Stimulated activated CD4-positive, alpha-beta T cell treated with anti-CD3 and anti-CD28 coated beads, Interleukin-2, amount 100 ng/mL, for 4 hours (primary cell): ENCODE measurements around the gene KCNT1.
"Not testable (repeated sequence)": the region's sequence is repeated elsewhere in the genome, so short reads cannot be mapped to it uniquely, and the experiment has no call there.

Experiments
- DNase-seq: peaks from one replicate; pipeline ENCODE4 v3.0.0-alpha.2; 2020; ENCODE audit warnings: low read depth

KCNT1 gene

DNA sequence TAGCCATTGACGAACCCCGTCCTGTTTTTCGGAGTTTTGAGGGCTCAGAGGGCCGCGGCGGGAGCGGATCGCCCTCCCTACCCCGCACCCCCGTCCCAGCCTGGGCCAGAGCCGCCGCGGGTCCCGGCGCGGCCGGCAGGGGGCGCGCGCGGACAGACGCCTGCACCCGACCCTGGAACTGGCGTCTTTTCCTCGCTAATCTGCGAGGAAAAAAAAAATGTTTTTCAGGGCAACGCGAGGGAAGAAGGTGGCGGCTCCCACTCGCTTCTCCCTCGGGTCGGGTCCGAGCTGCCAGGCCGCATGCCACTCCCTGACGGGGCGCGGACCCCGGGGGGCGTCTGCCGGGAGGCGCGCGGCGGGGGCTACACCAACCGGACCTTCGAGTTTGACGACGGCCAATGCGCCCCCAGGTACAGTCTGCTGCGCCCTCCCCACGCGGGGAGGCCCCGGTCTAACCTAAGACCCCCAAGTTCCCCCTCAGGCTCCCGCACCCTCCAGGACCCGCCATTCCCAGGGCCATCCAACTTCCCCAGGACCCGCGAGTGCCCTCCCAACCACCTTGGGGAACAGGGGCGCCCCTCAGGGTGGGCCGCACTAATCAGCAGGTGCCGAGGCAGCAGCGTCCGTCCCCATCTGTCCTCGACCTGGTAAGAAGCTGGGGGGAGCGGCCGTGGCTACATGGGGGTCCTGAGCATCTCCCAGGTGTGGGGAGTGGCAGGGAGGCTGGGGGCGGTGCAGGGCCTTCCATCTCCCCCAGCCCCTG, at the start of gene KCNT1:
TSS of gene KCNT1 (plus strand) at position 227 of the 763 bp plus-strand sequence. CDS start at position 301, 74 bp downstream.
- peak; percentile 31 for DNase-seq

DNA sequence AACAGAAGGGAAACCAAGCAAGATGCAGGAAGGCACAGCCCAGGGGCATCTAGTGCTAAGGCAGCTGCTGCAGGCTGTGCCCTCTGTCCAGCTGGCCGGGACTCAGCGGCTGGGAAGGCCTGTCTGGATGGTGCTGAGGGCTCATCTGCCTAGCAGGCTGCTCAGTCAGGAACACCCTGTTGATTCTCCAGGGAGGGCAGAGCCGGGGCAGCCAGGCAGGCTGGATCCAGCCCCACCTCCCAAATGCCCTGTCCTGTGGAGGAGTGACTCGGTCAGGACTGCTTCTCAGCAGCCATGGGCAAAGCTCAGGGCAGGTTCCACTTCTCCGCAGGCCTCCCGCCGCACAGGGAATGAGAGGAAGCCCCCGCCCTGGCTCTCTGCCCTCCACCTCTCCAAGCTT, 46.7 kb upstream of the KCNT1 start:
- DNase-seq, result no peak

DNA sequence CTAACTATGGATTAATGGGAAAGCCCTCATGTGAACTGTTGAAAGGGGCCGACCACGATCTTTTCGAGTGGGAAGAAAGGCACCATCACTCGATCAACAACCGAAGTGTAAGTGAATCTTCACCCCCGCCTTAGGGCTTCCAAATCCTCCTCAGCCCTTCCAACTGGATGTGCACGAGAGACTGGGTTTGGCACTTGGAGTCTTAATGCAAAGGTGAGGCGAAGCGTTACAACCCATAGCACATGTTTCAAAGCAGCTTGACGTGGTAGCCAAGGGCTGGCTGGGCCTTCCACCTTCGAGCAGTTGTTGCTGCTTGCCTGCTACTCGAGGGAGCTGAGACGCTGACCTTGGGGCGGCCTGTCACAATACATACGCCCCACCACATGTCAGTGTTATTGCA, 44.6 kb upstream of the KCNT1 start:
- DNase-seq, result no peak

DNA sequence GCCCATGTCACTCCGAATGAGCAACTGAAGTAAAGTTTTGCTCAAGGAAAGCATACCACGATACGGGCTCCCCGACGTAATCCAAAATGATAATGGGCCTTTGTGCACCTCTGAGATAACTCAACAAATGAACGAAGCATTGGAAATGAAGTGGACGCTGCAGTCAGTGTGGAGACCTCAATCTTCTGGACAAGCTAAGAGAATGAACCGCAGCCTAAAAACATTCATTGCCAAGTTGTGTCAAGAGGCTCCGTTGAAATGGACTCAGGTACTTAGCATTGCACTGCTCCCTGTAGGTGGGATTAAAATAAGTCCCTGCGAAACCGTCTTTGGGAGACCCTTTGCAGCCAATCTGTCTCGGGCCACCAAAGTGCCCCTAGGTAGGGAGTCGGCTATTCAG, 42.7 kb upstream of the KCNT1 start:
- DNase-seq, result no peak

DNA sequence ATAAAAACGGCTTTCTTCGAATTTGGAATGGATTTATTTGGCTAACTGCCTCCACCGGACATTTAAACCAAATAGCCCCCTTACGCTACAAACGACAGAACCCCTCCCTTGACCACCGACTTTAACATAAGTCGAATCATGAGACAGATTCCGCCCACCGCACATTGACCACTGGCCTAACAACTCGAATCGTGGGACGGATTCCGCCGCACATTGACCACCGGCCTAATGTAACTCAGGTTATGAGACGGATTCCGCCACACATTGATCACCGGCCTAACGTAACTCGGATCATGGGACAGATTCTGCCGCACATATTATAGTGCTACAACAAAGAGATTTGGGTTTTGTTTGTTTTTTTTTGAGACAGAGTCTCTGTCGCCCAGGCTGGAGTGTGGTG, 41.6 kb upstream of the KCNT1 start:
- no peak for DNase-seq

DNA sequence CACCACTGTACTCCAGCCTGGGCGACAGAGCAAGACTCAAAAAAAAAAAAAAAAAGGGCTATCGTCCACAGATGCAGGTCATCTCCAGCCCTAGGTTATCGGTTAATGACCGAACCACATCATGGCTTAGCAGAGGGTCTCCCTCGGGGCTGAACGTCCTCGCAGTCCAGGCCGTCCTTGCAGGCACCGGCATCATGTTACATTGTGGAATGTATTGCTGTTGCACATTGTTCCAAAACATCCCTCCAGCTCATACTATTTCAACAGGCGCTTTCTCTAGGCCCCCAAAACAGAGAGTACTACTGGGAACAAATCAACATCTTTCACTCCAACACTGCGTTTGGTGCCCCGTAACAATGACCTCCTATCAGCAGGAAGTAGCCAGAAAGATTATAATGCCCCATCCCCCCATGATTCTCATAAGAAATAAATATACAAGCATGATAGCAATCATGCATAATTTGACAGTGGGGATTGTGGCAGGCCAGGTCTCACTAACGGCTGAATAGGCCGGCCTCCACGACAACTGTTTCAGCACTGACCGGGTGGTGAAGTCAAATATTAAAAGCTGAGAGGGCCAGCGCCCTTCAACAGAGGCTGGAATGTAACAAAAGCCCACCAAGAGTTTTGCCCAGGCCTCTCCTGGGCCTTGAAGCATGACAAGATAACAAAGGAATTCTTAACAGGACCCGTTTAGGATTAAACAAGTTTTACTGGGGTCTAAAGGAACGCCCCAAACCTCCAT, 40.0 kb upstream of the KCNT1 start:
- DNase-seq, result no peak

DNA sequence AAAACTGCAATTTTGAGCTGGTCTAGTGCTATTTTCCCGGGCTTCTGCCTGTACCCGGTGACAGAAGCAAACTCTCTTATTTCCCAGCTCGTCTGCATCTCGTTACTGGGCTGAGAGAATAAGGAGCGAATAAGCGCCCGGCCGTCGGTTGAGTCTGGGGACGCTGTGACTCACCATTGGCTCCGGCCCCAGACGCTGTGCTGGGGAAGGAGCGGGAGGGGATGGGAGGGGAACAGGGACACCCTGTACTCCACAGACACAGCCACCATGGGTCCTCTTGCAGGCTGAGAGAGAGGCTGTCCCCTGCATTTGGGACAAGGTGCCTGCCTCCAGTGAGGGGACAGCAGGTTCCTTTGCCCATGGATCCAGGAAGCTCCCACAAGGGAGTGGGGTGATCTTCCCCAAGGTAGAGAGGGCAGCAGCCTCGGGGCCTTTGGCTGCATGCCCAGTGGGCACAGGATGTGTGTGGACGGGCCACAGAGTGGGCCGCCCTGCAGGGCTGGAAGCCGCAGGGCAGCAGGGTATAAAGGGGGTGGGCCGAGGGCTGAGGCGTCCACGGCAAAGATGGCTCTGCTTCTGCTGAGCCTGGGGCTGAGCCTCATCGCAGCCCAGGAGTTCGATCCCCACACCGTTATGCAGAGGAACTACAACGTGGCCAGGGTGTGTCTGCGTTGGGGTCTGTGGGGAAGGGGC, 39.1 kb upstream of the KCNT1 start, which contains the start of gene LCN9:
TSS of gene LCN9 (plus strand) at position 552 of the 693 bp plus-strand sequence. CDS start at position 565, 13 bp downstream.
- DNase-seq, result no peak

DNA sequence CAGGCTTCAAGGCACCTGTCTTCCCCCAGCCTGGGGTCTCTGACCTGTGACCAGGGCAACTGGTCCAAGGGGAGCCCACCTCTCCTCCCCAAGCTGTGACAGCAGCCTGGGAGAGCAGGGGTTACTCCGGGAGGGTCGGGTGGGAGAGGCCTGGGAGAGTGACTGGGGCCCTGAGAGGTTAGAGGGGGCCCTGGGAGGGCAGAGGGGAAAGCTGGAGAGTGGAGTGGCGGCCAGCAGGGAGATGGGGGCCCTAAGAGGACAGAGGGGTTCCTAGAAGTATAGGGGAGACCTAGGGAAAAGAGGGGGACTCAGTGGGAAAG, 38.6 kb upstream of the KCNT1 start:
- DNase-seq, result no peak

DNA sequence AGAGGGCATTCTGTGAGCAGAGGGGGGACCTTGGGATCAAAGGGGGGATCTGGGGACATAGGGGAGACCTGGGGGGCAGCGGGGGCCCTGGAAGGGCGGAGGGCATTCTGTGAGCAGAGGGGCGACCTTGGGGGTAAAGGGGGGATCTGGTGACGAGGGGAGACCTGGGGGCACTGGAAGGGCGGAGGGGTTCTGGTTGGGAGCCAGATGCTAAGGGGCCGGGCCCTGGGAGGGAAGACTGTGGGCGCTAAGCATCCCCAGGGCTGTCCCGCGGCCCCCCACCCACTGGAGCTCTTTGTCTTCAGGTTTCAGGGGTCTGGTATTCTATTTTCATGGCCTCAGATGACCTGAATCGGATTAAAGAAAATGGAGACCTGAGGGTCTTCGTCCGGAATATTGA, 38.1 kb upstream of the KCNT1 start:
- no peak for DNase-seq

DNA sequence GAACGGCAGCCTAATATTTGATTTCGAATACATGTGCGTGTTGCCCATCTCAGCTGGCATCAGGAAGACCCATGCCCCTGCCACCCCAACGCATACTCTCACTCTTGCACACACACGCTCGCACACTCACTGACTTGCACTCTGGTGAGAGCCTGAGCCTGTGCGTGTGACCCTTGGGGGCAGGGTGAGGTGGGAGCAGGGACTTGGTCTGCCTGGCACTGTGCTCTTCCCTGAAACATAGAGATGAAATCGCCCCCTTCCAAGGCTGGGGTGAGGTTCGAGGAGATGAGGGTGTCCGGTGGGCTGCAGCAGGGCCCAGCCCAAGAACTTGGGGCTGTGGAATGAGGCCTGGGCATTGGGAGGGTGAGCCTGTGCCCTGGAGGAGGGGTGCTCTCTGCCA, 37.7 kb upstream of the KCNT1 start:
- DNase-seq, result no peak

DNA sequence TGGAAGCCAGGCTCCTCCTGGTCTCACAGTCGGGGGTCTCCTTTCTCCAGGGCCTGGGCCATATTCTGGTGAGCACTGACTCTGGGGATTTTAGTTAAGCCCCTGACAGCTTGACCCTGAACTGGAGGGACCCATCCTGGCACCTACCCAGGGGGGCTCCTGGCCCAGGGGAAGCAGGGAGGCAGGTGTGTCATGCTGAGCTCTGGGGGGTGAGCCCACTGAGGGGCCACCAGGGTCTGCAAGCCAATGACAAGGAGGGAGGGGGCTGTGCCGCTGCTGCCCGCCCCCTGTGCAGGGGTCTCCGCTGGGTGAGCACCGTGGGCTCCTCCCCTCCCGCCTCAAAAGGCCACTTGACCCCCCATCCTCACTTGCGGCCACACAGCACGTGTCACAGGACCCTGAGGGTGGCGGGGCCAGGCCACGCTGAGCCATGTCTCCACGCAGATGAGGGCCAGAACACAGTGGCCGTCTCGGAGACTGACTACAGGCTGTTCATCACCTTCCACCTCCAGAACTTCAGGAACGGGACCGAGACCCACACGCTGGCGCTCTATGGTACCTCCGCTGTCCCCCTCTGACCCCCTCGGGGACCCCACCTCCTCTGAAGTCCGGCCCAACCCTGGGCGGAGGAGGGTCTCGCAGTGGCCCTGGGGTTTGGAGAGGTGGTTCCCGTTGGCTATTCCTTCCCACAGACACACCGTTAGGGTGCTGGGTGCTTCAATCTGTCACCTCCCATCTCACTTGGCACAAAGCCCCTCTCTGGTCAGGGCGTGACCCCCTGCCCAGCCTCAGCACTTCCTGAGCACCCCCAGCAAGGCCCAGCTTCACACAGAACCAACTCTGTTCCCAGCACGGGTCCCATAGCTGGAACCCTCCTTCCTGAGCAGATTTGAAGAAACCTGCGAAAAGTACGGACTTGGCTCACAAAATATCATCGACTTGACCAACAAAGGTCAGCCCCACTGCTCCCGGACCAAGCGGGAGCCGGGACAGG, 36.9 kb upstream of the KCNT1 start:
- DNase-seq, result no peak

DNA sequence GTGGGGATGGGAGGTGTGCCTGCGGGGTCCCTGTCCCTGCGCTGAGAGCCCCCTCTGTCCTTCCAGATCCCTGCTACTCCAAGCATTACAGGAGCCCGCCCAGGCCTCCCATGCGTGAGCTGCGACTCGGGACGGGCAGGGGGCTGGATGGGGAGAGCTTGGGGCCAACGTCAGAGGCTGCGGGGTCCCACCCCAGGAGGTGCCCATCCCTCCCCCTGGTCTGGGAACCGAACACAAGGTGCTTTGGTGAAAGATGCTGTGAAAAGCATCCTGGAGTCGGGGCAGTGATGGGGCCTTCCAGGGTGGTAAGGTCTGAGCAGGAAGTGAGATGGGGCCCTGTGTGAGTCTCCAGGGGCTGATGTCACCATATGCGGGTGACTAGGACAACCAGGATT, 36.2 kb upstream of the KCNT1 start:
- no peak for DNase-seq

DNA sequence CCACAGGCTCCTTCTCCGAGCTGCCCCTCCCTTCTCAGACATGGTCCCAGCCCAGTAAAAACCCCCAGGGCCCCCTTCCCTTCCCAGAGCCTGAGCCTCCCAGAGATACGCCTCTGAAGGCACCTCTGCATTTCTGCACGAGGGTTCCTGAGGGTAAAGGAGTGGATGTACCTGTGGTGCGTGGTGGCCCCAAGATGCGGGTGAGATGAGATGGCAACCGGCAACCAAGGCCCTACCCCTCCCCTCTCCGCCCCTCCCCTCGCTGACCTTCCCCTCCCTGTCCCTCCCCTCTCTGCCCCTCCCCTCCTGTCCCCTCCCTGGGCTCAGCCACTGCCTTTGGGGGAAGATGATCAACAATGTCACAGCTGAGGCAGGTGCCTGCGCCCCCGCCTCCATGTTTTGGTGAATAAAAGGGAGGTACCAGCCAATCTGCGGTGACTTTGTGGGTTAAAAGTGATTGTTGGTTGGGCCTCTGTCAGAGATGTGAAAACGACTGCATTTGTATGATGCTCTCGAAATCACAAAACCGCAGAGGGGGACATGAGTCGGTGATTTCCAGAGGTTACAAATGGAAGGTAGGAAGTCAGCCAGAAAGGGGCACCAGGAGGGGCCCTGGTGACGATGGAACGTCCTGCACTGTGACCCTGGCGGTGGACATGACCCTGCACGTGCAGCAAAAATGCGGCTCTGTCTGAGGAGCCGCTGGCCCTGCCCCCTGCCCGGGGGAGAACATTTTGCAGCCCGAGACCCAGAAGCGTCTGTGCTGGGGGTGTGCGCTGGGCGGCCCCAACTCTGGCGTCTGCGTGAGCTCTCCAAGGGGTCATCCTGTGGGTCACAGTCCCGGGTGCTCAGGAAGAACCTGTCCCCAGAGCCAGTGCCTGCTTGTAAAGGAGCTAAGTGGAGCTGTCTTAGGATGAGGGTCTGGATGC, 35.2 kb upstream of the KCNT1 start:
- no peak for DNase-seq

DNA sequence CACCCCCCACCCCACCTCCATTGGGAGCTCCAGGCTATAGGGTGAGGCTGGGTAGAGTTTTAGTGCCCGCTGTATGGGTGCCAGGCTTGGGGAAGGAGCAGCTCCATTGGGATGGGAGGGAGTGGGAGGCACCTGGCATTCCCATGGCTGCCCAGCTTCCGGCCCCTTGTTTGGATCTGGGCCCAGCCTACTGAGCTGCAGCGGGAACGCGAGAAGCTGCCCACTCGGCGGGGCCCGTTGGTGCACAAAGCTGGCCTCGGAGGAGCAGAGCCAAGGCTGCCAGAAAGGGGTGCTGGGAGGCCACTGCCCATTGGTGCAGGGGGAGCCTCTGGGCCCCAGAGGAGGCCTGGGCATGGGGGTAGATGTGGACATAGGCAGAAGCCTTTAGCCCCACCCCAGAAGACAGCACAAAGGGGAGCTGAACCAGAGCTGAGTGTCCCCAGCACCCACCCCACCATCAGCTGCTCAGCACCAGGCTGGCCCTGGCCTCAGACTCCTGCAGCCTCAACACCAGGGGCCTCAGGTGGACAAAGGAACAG, 34.5 kb upstream of the KCNT1 start:
- DNase-seq, result no peak

DNA sequence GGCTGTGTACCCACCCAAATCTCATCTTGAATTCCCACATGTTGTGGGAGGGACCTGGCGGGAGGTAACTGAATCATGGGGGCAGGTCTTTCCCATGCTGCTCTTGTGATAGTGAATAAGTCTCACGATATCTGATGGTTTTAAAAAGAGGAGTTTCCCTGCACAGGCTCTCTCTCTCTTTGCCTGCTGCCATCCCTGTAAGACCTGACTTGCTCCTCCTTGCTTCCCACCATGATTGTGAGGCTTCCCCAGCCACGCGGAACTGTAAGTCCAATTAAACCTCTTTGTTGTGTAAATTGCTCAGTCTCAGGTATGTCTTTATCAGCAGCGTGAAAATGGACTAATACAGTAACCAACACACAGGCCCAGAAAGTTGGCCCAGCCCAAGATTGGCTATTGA, 33.0 kb upstream of the KCNT1 start:
- not testable (repeated sequence) for DNase-seq

DNA sequence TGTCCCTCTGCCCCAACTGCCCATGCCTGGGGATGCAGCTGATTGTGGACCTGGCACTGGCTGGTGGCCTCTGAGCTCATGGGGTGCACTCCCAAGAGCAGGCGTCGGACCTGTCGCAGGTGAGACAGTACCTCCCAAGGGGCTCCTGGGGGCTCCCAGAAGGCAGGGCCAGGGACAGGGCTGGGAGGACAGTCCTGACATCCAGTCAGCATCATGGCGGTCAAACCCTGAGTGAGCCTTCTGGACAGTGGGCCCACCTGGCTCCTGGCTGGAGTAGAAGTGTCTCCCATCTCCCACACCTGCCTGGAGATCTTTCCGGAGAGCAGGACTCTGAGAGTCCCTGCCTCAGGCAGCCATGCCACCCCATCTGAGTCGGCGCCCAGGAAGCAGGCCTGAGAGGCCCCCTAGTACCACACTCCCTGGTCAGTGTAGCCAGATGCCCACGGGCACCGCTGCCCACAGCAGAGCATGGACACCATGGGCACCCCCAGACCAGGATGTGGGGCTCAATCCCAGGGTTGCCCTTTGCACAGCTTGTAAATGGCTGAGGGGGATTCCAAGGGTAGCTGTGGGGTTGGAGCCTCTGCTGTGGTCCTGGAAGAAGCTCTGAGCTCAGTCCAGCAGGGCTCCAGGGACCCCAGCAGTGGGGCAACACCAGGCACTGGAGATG, 32.2 kb upstream of the KCNT1 start:
- DNase-seq, result no peak

DNA sequence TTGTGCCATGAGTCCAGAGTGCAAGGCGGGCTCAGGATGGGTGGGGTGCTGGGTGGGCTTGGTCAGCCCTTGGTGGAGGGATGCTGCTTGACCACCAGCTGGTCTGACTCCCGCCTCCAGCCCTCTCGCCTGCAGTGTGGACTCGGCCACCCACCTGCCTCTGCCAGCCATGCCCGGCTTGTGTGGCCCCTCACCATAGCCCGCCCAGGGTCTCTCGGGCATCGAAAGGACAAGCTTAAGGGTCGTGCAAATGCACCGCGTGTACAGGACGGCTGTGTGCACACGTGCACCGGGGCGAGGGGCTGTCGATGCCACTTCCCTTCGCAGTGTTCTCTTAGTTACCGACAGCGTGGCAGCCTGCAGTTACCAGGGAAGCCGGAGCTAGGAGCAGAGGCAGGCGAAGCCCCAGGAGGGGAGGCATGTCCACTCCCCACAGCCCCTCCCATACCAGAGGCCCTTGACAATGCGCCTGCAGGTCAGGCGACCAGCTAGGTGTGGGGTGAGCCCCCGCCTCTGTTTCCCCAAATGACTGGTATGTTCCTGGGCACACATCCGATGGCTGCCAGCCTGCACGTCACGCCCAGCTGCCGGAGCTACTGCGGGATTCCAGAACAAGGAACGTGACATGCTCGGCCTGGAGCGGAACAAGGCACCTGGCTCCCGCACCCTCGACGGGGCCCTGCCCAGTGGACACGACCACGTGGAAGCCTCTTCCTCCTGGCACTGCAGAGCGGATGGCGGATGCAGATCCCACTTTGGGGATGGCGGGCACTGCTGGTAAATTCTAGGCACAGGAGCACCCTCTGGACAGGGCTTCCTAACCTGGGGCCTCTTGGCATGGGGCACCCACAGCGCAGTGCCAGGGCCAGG, 31.0 kb upstream of the KCNT1 start:
- DNase-seq, result no peak

DNA sequence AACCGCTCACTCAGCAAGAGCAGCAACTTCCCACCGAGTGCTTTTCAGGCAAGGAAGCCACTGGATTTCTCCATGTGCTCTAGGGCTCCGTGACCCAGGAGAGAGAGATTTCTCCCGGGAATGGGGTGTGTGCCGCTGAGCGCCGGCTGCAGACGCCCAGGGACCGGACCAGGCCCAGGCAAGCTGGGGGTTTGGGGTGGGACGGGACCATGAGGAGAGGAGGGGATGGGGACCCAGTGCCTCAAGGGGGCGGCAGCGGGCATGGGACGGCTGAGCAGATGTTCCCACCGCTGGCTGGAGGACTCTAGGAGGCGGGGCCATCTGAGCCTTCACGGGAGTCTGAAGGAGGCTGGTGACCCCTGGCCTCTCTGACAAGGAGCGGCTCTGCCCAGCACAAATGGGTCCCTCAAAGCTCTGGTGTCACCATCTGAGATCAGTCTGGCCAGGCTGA, 30.4 kb upstream of the KCNT1 start:
- no peak for DNase-seq

DNA sequence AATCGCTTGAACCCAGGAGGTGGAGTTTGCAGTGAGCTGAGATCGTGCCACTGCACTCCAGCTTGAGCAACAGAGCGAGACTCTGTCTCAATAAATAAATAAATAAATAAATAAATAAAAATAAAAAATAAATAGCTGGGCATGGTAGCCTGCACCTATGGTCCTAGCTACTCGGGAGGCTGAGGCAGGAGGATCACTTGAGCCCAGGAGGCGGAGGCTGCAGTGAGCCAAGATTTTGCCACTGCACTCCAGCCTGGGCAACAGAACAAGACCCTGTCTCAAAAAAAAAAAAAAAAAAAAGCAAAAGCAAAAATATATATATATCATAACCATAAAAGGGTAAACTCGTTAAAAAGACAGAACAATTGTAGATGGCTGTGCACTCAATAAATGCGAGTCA, 29.2 kb upstream of the KCNT1 start:
- DNase-seq, result not testable (repeated sequence)
